ENCODE data around the gene KRTAP3-3.

Gene KRTAP3-3

GRCh38 chr17:41016578-41017215 lies 22.7 kb upstream of the KRTAP3-3 start:
- no peak overlapping the region for H3K9ac ChIP-seq (ENCODE audit: low read length)
- H3K27ac ChIP-seq (ENCODE audit: low read depth, low read length), result no peak overlapping the region
- H3K4me3 ChIP-seq (ENCODE audit: low read length), result no peak overlapping the region
- no peaks in the 10 kb centered on the region for H3K36me3 ChIP-seq (ENCODE audit: control insufficient read depth, insufficient read depth, low read length)
- H3K27me3 ChIP-seq (ENCODE audit: control insufficient read depth, insufficient read depth, low read length), result no peaks in the 10 kb centered on the region
- H3K4me1 ChIP-seq (ENCODE audit: control insufficient read depth, insufficient read depth, low read length), result no peaks in the 10 kb centered on the region

- Histone ChIP-seq H3K9ac (ENCODE audit: low read length) (no peak overlapping the region), H3K4me1 (ENCODE audit: control insufficient read depth, insufficient read depth, low read length) (no peaks in the 10 kb centered on the region), H3K4me3 (ENCODE audit: low read length) (no peak overlapping the region), H3K27me3 (ENCODE audit: control insufficient read depth, insufficient read depth, low read length) (no peaks in the 10 kb centered on the region), H3K36me3 (ENCODE audit: control insufficient read depth, insufficient read depth, low read length) (no peaks in the 10 kb centered on the region), H3K27ac (ENCODE audit: low read depth, low read length) (no peak overlapping the region)
Measured at GRCh38 chr17:41015454-41015853, 21.5 kb upstream of the KRTAP3-3 start.

DNA sequence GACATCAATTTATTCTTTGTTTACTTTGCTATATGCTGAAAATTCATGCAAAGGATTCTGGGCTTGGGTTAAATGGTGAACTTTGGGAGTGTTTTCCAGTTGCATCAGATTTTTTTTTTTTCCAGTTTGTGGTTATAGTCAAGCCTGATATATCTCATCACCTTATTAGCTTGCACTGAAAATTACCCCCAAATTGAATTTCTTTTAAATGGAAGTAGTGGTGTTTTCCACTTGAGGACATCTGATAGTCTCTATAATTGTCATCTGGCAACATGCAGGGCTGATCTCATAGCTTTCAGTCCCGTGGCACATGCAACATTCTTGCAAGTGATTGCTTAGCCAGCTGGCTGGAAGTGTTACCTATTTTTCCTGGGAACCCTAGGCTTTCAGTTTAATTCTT lies 19.6 kb upstream of the KRTAP3-3 start:
- H3K9ac ChIP-seq (ENCODE audit: low read length), result no peak overlapping the region
- no peak overlapping the region for H3K27ac ChIP-seq (ENCODE audit: low read depth, low read length)
- H3K4me3 ChIP-seq (ENCODE audit: low read length), result no peak overlapping the region
- no peaks in the 10 kb centered on the region for H3K27me3 ChIP-seq (ENCODE audit: control insufficient read depth, insufficient read depth, low read length)
- no peaks in the 10 kb centered on the region for H3K36me3 ChIP-seq (ENCODE audit: control insufficient read depth, insufficient read depth, low read length)
- no peaks in the 10 kb centered on the region for H3K4me1 ChIP-seq (ENCODE audit: control insufficient read depth, insufficient read depth, low read length)

GRCh38 chr17:41013181-41013580 lies 19.2 kb upstream of the KRTAP3-3 start:
- no peak overlapping the region for H3K27ac ChIP-seq (ENCODE audit: low read depth, low read length)
- H3K4me1 ChIP-seq (ENCODE audit: control insufficient read depth, insufficient read depth, low read length), result no peaks in the 10 kb centered on the region
- no peaks in the 10 kb centered on the region for H3K36me3 ChIP-seq (ENCODE audit: control insufficient read depth, insufficient read depth, low read length)
- H3K4me3 ChIP-seq (ENCODE audit: low read length), result no peak overlapping the region
- no peaks in the 10 kb centered on the region for H3K27me3 ChIP-seq (ENCODE audit: control insufficient read depth, insufficient read depth, low read length)
- no peak overlapping the region for H3K9ac ChIP-seq (ENCODE audit: low read length)

DNA sequence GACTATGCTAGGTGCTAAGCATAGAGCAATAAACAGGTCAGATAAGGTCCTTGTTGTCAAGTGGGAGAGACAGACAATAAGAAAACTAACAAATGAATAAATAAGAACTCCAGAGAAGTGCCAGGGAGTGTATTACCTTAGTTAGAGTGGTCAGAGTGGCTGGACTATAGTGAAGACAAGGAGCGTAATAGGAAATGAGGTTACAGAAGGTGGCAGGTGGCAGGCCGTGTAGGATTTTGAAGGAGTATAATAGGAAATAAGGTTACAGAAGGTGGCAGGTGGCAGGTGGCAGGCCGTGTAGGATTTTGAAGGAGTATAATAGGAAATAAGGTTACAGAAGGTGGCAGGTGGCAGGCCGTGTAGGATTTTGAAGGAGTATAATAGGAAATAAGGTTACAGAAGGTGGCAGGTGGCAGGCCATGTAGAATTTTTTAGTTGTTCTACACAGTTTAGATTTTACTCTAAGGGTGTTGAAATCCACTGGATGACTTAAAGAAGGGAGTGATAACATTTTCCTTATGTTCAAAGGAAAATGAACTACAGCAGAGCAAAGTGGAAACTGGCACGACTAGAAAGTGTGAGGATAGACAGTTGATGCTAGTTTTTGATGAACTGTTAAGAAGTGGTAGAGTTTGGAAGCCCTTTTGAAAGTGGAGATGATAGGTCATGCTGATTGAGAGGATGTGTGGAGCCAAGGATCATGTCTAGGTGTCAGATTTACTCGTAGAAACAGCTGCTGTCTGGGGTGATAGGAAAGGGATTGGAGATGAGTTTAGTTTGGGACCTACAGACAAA lies 18.6 kb upstream of the KRTAP3-3 start:
- H3K27me3 ChIP-seq (ENCODE audit: control insufficient read depth, insufficient read depth, low read length), result no peaks in the 10 kb centered on the region
- no peaks in the 10 kb centered on the region for H3K4me1 ChIP-seq (ENCODE audit: control insufficient read depth, insufficient read depth, low read length)
- H3K36me3 ChIP-seq (ENCODE audit: control insufficient read depth, insufficient read depth, low read length), result no peaks in the 10 kb centered on the region
- no peak overlapping the region for H3K27ac ChIP-seq (ENCODE audit: low read depth, low read length)
- H3K9ac ChIP-seq (ENCODE audit: low read length), result no peak overlapping the region
- H3K4me3 ChIP-seq (ENCODE audit: low read length), result no peak overlapping the region

DNA sequence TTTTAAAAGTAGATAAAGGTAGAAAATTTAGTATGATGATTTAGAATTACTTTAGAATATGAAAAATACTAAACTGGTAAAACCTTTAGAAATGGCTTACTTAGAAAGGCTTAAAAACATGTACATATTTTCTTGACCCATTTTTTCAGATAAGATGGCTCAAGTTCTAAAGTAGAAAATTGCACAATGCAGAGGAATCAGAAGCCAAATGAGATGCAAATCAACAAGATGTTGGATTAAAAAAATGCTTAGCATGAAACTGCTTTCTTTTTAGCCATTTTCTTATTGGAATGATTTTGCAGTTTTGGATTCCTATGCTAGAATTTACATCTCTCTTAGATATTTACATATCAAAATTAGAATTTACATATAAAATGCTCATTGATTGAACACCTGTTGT lies 16.5 kb upstream of the KRTAP3-3 start:
- Histone ChIP-seq H3K27me3 (ENCODE audit: control insufficient read depth, insufficient read depth, low read length) (no peaks in the 10 kb centered on the region), H3K36me3 (ENCODE audit: control insufficient read depth, insufficient read depth, low read length) (no peaks in the 10 kb centered on the region), H3K27ac (ENCODE audit: low read depth, low read length) (no peak overlapping the region), H3K4me3 (ENCODE audit: low read length) (no peak overlapping the region), H3K9ac (ENCODE audit: low read length) (no peak overlapping the region), H3K4me1 (ENCODE audit: control insufficient read depth, insufficient read depth, low read length) (no peaks in the 10 kb centered on the region)

DNA sequence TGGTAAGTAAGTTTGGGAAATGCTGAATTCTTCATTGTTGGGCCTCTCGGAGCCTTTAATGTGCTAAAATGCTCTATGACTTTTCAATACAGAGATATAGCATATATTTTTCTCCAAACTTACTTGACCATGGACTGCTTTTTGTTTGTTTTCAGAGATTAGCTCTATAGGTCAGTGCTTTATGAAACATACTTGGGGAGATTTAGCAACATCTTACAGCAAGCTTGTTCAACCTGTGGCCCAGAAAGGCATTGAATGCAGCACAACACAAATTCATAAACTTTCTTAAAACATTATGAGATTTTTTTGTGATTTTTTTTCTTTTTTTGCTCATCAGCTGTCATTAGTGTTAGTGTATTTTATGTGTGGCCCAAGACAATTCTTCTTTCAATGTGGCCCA lies 16.0 kb upstream of the KRTAP3-3 start:
- H3K27ac ChIP-seq (ENCODE audit: low read depth, low read length), result no peak overlapping the region
- H3K36me3 ChIP-seq (ENCODE audit: control insufficient read depth, insufficient read depth, low read length), result no peaks in the 10 kb centered on the region

DNA sequence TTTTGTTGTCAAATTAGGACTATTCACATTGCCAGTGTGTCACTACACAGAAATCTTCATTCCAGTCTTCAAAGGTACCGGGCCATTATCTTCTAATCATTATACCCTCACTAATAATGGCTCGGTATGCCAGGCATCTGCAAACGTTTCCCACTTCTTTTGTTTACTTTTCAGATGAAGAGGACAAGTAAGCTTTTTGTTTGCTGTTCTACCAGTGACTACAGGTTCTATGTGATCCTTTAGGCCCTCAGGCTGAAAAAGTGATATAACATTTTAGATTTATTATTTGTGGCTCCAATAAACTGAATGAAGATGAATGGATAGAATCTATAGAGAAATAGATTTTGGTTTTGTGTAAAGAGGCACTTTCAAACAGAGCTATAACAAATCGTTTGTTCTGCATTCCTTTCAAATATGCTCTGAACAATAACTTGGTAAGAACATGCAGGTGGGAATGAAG lies 15.4 kb upstream of the KRTAP3-3 start:
- Histone ChIP-seq H3K27ac (ENCODE audit: low read depth, low read length) (no peak overlapping the region), H3K27me3 (ENCODE audit: control insufficient read depth, insufficient read depth, low read length) (no peaks in the 10 kb centered on the region), H3K9ac (ENCODE audit: low read length) (no peak overlapping the region), H3K4me3 (ENCODE audit: low read length) (no peak overlapping the region), H3K4me1 (ENCODE audit: control insufficient read depth, insufficient read depth, low read length) (no peaks in the 10 kb centered on the region), H3K36me3 (ENCODE audit: control insufficient read depth, insufficient read depth, low read length) (no peaks in the 10 kb centered on the region)

More for the DNA sequence above, 16.0 kb upstream of the KRTAP3-3 start:
- no peaks in the 10 kb centered on the region for H3K4me1 ChIP-seq (ENCODE audit: control insufficient read depth, insufficient read depth, low read length)
- no peak overlapping the region for H3K9ac ChIP-seq (ENCODE audit: low read length)
- no peak overlapping the region for H3K4me3 ChIP-seq (ENCODE audit: low read length)
- H3K27me3 ChIP-seq (ENCODE audit: control insufficient read depth, insufficient read depth, low read length), result no peaks in the 10 kb centered on the region

DNA sequence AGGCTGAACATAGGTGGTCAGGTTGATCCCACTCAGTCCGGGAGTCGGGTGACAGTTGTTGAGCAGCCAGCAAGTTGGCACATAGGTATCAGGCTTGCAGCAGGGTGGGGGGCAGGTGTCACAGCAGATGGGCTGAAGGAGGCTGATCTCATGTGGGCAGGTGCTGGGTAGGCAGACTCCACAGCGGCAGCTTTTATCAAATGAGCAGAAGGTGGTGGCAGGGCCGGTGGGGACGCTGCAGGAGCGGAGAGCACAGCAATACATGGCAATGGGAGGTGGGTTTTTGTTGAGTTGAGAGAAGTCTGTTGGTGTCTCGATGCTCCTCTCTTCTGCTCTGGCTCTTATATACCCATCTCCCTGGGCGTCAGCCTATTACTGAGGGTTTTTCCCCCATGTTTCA lies 14.8 kb upstream of the KRTAP3-3 start, which contains the start of gene KRTAP3-1:
TSS of gene KRTAP3-1 (minus strand) at position 318 of the 400 bp plus-strand sequence. CDS start at position 264, 54 bp downstream.
- H3K36me3 ChIP-seq (ENCODE audit: control insufficient read depth, insufficient read depth, low read length), result no peaks in the 10 kb centered on the region
- H3K4me3 ChIP-seq (ENCODE audit: low read length), result no peak within 1 kb of the TSS
- no peak within 1 kb of the TSS for H3K27ac ChIP-seq (ENCODE audit: low read depth, low read length)
- no peak within 1 kb of the TSS for H3K9ac ChIP-seq (ENCODE audit: low read length)
- H3K27me3 ChIP-seq (ENCODE audit: control insufficient read depth, insufficient read depth, low read length), result no peaks in the 10 kb centered on the region
- H3K4me1 ChIP-seq (ENCODE audit: control insufficient read depth, insufficient read depth, low read length), result no peaks in the 10 kb centered on the region

- Histone ChIP-seq H3K9ac (ENCODE audit: low read length) (no peak overlapping the region), H3K27me3 (ENCODE audit: control insufficient read depth, insufficient read depth, low read length) (no peaks in the 10 kb centered on the region), H3K4me1 (ENCODE audit: control insufficient read depth, insufficient read depth, low read length) (no peaks in the 10 kb centered on the region), H3K27ac (ENCODE audit: low read depth, low read length) (no peak overlapping the region), H3K4me3 (ENCODE audit: low read length) (no peak overlapping the region), H3K36me3 (ENCODE audit: control insufficient read depth, insufficient read depth, low read length) (no peaks in the 10 kb centered on the region)
Measured at GRCh38 chr17:41004397-41004796, 10.4 kb upstream of the KRTAP3-3 start.

GRCh38 chr17:41003926-41004325 lies 10.0 kb upstream of the KRTAP3-3 start:
- no peak overlapping the region for H3K4me3 ChIP-seq (ENCODE audit: low read length)
- no peak overlapping the region for H3K27ac ChIP-seq (ENCODE audit: low read depth, low read length)
- H3K9ac ChIP-seq (ENCODE audit: low read length), result no peak overlapping the region
- no peaks in the 10 kb centered on the region for H3K27me3 ChIP-seq (ENCODE audit: control insufficient read depth, insufficient read depth, low read length)
- H3K4me1 ChIP-seq (ENCODE audit: control insufficient read depth, insufficient read depth, low read length), result no peaks in the 10 kb centered on the region
- H3K36me3 ChIP-seq (ENCODE audit: control insufficient read depth, insufficient read depth, low read length), result no peaks in the 10 kb centered on the region

- no peak overlapping the region for H3K9ac ChIP-seq (ENCODE audit: low read length)
- no peak overlapping the region for H3K4me3 ChIP-seq (ENCODE audit: low read length)
- H3K27ac ChIP-seq (ENCODE audit: low read depth, low read length), result no peak overlapping the region
- no peaks in the 10 kb centered on the region for H3K4me1 ChIP-seq (ENCODE audit: control insufficient read depth, insufficient read depth, low read length)
- H3K36me3 ChIP-seq (ENCODE audit: control insufficient read depth, insufficient read depth, low read length), result no peaks in the 10 kb centered on the region
- no peaks in the 10 kb centered on the region for H3K27me3 ChIP-seq (ENCODE audit: control insufficient read depth, insufficient read depth, low read length)
Measured at GRCh38 chr17:41002814-41003213, 8.8 kb upstream of the KRTAP3-3 start.

GRCh38 chr17:41001795-41002194 lies 7.8 kb upstream of the KRTAP3-3 start:
- Histone ChIP-seq H3K4me3 (ENCODE audit: low read length) (no peak overlapping the region), H3K27ac (ENCODE audit: low read depth, low read length) (no peak overlapping the region), H3K36me3 (ENCODE audit: control insufficient read depth, insufficient read depth, low read length) (no peaks in the 10 kb centered on the region), H3K9ac (ENCODE audit: low read length) (no peak overlapping the region), H3K27me3 (ENCODE audit: control insufficient read depth, insufficient read depth, low read length) (no peaks in the 10 kb centered on the region), H3K4me1 (ENCODE audit: control insufficient read depth, insufficient read depth, low read length) (no peaks in the 10 kb centered on the region)
